Urinary bladder (tissue), 4 donors: ENCODE measurements around the gene SIGLEC14. TPM values are rescaled to one million over a fixed set of nuclear protein-coding genes. Genes with fewer than 3 reads are reported as not detected.
"Not testable (repeated sequence)": the region's sequence is repeated elsewhere in the genome, so short reads cannot be mapped to it uniquely, and the experiment has no call there.

Source experiments
- DNase-seq: peaks from one replicate; pipeline ENCODE4 v3.0.0-alpha.2; 2015; ENCODE audit errors: extremely low spot score
- H3K27ac ChIP-seq: one replicate; pipeline ENCODE4 v1.5.1; 2013; ENCODE audit warnings: low read depth, mild to moderate bottlenecking, moderate library complexity
- H3K36me3 ChIP-seq: one replicate; pipeline ENCODE4 v1.6.1; 2013; ENCODE audit warnings: mild to moderate bottlenecking, moderate library complexity; ENCODE audit not compliant: insufficient read depth
- H3K4me1 ChIP-seq: one replicate; pipeline ENCODE4 v1.6.1; 2013; ENCODE audit warnings: mild to moderate bottlenecking, moderate library complexity; ENCODE audit not compliant: insufficient read depth
- H3K4me3 ChIP-seq: one replicate; pipeline ENCODE4 v1.5.1; 2013; ENCODE audit warnings: low read depth, low read length
- WGBS: extraction: QIAGEN DNeasy Blood & Tissue Kit; methylation state at CpG from one replicate; pipeline ENCODE4 v1.1.7; 2013; 5-methylcytosine and 5-hydroxymethylcytosine counted together
- polyA plus RNA-seq: library from polyadenylated mRNA; stranded (reverse); fragments of 200-250 nt; gene quantifications from one replicate; pipeline ENCODE4 v1.2.3, GENCODE V29; 2013
- total RNA-seq: library from RNA; depleted of rRNA; stranded (reverse); fragments of >200 nt; gene quantifications from one replicate; pipeline ENCODE4 v1.2.3, GENCODE V29; 2014
- donor health status: healthy with polysubstance abuse.
- donor health status: healthy.

The SIGLEC14 gene
- total and polyA plus RNA-seq, 2 donors: 1.2 to 4.4 TPM

GRCh38 chr19:51652266-51652665 lies 5.6 kb upstream of the SIGLEC14 start:
- H3K27ac ChIP-seq: no peak overlapping the region
- no peaks in the 10 kb centered on the region for H3K4me1 ChIP-seq

GRCh38 chr19:51651216-51651846 lies 4.7 kb upstream of the SIGLEC14 start:
- no peak for DNase-seq
- Histone ChIP-seq H3K36me3 (no peaks in the 10 kb centered on the region), H3K4me3 (no peak overlapping the region), H3K27ac (no peak overlapping the region), H3K4me1 (no peaks in the 10 kb centered on the region)
- 74% methylated on average over 7 of the region's 7 CpGs for WGBS

More at GRCh38 chr19:51652266-51652665, 5.6 kb upstream of the SIGLEC14 start:
- WGBS: 43% methylated on average over 4 of the region's 4 CpGs
- DNase-seq: no peak
- H3K36me3 ChIP-seq: no peaks in the 10 kb centered on the region
- no peak overlapping the region for H3K4me3 ChIP-seq

GRCh38 chr19:51647318-51647717 lies 693 bp upstream of the SIGLEC14 start:
- Histone ChIP-seq H3K27ac (no peak overlapping the region), H3K36me3 (no peaks in the 10 kb centered on the region), H3K4me3 (no peak overlapping the region), H3K4me1 (no peaks in the 10 kb centered on the region)
- no peak for DNase-seq
- whole genome bisulfite sequencing: 91% methylated on average over 6 of the region's 6 CpGs

GRCh38 chr19:51644636-51645271 lies 1.9 kb downstream of the SIGLEC14 start:
- H3K4me3 ChIP-seq: no peak overlapping the region
- 29% methylated on average over 11 of the region's 11 CpGs for WGBS
- H3K36me3 ChIP-seq: no peaks in the 10 kb centered on the region
- no peak overlapping the region for H3K27ac ChIP-seq
- no peaks in the 10 kb centered on the region for H3K4me1 ChIP-seq
- no peak for DNase-seq

GRCh38 chr19:51641648-51642047 lies 5.0 kb downstream of the SIGLEC14 start:
- Histone ChIP-seq H3K27ac (no peak overlapping the region), H3K4me3 (no peak overlapping the region), H3K4me1 (no peaks in the 10 kb centered on the region), H3K36me3 (no peaks in the 10 kb centered on the region)
- DNase-seq: no peak

GRCh38 chr19:51640386-51640785 lies 6.2 kb downstream of the SIGLEC14 start:
- H3K36me3 ChIP-seq: no peaks in the 10 kb centered on the region
- no peaks in the 10 kb centered on the region for H3K4me1 ChIP-seq
- 88% methylated on average over 3 of the region's 3 CpGs for WGBS
- DNase-seq: no peak
- no peak overlapping the region for H3K27ac ChIP-seq
- no peak overlapping the region for H3K4me3 ChIP-seq

GRCh38 chr19:51639916-51640315 lies 6.7 kb downstream of the SIGLEC14 start:
- no peak for DNase-seq
- 68% methylated on average over 4 of the region's 4 CpGs for WGBS
- Histone ChIP-seq H3K27ac (no peak overlapping the region), H3K36me3 (no peaks in the 10 kb centered on the region), H3K4me1 (no peaks in the 10 kb centered on the region), H3K4me3 (no peak overlapping the region)

- H3K4me1 ChIP-seq: no peaks in the 10 kb centered on the region
- H3K36me3 ChIP-seq: no peaks in the 10 kb centered on the region
- no peak overlapping the region for H3K4me3 ChIP-seq
- WGBS: 18% methylated on average over 5 of the region's 5 CpGs
- H3K27ac ChIP-seq: no peak overlapping the region
- no peak for DNase-seq
These were observed 9.2 kb downstream of the SIGLEC14 start for GRCh38 chr19:51637362-51637978.

GRCh38 chr19:51632126-51632525 lies 14.5 kb downstream of the SIGLEC14 start:
- Histone ChIP-seq H3K4me3 (no peak overlapping the region), H3K4me1 (no peaks in the 10 kb centered on the region), H3K36me3 (no peaks in the 10 kb centered on the region), H3K27ac (no peak overlapping the region)
- 67% methylated on average over 5 of the region's 5 CpGs for WGBS
- DNase-seq: no peak

- not testable (repeated sequence) for H3K27ac ChIP-seq, H3K4me3 ChIP-seq, DNase-seq, H3K4me1 ChIP-seq, H3K36me3 ChIP-seq
- 55% methylated on average over 10 of the region's 13 CpGs for WGBS
These were observed 16.3 kb downstream of the SIGLEC14 start, which contains the start of gene SIGLEC5 for GRCh38 chr19:51630315-51630714. TSS of gene SIGLEC5 (minus strand) at chr19:51630401. CDS start at chr19:51630335, 66 bp downstream.

GRCh38 chr19:51628153-51628939 lies 18.3 kb downstream of the SIGLEC14 start:
- Histone ChIP-seq H3K4me1 (no peaks in the 10 kb centered on the region), H3K4me3 (no peak overlapping the region), H3K36me3 (no peaks in the 10 kb centered on the region), H3K27ac (no peak overlapping the region)
- DNase-seq: no peak
- 84% methylated on average over 14 of the region's 14 CpGs for WGBS

- Histone ChIP-seq H3K36me3 (no peaks in the 10 kb centered on the region), H3K4me1 (no peaks in the 10 kb centered on the region), H3K4me3 (no peak overlapping the region), H3K27ac (no peak overlapping the region)
- no peak for DNase-seq
- WGBS: 58% methylated on average over 16 of the region's 16 CpGs
These were observed 19.0 kb downstream of the SIGLEC14 start for GRCh38 chr19:51627491-51628138.

GRCh38 chr19:51626675-51627074 lies 19.9 kb downstream of the SIGLEC14 start:
- Histone ChIP-seq H3K4me1 (no peaks in the 10 kb centered on the region), H3K36me3 (no peaks in the 10 kb centered on the region), H3K27ac (no peak overlapping the region), H3K4me3 (no peak overlapping the region)
- 50% methylated on average over 2 of the region's 2 CpGs for WGBS
- no peak for DNase-seq
